Measurements from ENCODE around the gene MAGEB3. TPM values are rescaled to one million over a fixed set of nuclear protein-coding genes. Genes with fewer than 3 reads are reported as not detected.

Gene MAGEB3
- total RNA-seq, 2 donors from 2014 or later: not detected

- no peak overlapping the region for H3K27ac ChIP-seq
- H3K36me3 ChIP-seq: no peaks in the 10 kb centered on the region
- no peaks in the 10 kb centered on the region for H3K9me3 ChIP-seq
- no peaks in the 10 kb centered on the region for H3K4me1 ChIP-seq (ENCODE audit: control insufficient read depth in 1 of 2, low read depth in 2 of 2)
- no peaks in the 10 kb centered on the region for H3K27me3 ChIP-seq (replicated peaks; ENCODE audit: insufficient read depth)
- TF ChIP-seq CTCF (IDR thresholded peaks at IDR 0.05): no peak
- ATAC-seq (ENCODE audit: insufficient number of reproducible peaks, low FRiP score, low read depth): no peak
- DNase-seq (ENCODE audit: low spot score): no peak
- H3K4me3 ChIP-seq: no peak overlapping the region
These were observed 18.4 kb downstream of the MAGEB3 start for GRCh38 chrX:30248854-30249253.

GRCh38 chrX:30253257-30253656, 22.8 kb downstream of the MAGEB3 start:
- TF ChIP-seq CTCF (IDR thresholded peaks at IDR 0.05): no peak
- Histone ChIP-seq H3K27ac (no peak overlapping the region), H3K4me1 (ENCODE audit: control insufficient read depth in 1 of 2, low read depth in 2 of 2) (no peaks in the 10 kb centered on the region), H3K27me3 (replicated peaks; ENCODE audit: insufficient read depth) (no peaks in the 10 kb centered on the region), H3K9me3 (no peaks in the 10 kb centered on the region), H3K36me3 (no peaks in the 10 kb centered on the region), H3K4me3 (no peak overlapping the region)
- DNase-seq (ENCODE audit: low spot score): no peak
- ATAC-seq (ENCODE audit: insufficient number of reproducible peaks, low FRiP score, low read depth): no peak

- ATAC-seq (ENCODE audit: insufficient number of reproducible peaks, low FRiP score, low read depth) (no peak), DNase-seq (ENCODE audit: low spot score) (no peak)
- no peaks in the 10 kb centered on the region for H3K4me1 ChIP-seq (ENCODE audit: control insufficient read depth in 1 of 2, low read depth in 2 of 2)
- TF ChIP-seq CTCF (IDR thresholded peaks at IDR 0.05): no peak
- no peak overlapping the region for H3K4me3 ChIP-seq
- no peaks in the 10 kb centered on the region for H3K36me3 ChIP-seq
- H3K9me3 ChIP-seq: no peaks in the 10 kb centered on the region
- H3K27ac ChIP-seq: no peak overlapping the region
- no peaks in the 10 kb centered on the region for H3K27me3 ChIP-seq (replicated peaks; ENCODE audit: insufficient read depth)
These were observed 29.5 kb downstream of the MAGEB3 start for GRCh38 chrX:30259927-30260326.

DNA sequence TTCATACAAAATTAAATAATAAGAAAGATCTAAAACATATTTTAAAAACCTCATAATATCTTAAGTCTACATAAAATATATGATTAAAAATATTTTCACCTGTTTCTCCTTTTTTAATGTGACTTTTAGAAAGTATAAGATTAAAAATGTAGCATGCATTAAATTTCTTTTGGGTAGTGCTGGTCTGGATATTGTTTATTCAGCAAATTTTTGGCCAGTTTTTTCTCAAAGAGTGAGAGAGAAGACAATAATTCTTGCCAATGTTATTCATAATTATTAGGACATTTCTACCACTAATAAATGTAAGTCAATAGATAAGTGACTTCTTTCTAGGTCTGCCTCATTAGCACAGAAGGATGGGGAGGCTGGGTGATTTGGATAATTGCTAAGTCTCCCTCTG, 30.6 kb downstream of the MAGEB3 start:
- no peaks in the 10 kb centered on the region for H3K9me3 ChIP-seq
- no peak for TF ChIP-seq CTCF (IDR thresholded peaks at IDR 0.05)
- no peak overlapping the region for H3K27ac ChIP-seq
- DNase-seq (ENCODE audit: low spot score) (no peak), ATAC-seq (ENCODE audit: insufficient number of reproducible peaks, low FRiP score, low read depth) (no peak)
- H3K4me1 ChIP-seq (ENCODE audit: control insufficient read depth in 1 of 2, low read depth in 2 of 2): no peaks in the 10 kb centered on the region
- no peak overlapping the region for H3K4me3 ChIP-seq
- no peaks in the 10 kb centered on the region for H3K27me3 ChIP-seq (replicated peaks; ENCODE audit: insufficient read depth)
- H3K36me3 ChIP-seq: no peaks in the 10 kb centered on the region

- H3K9me3 ChIP-seq: no peaks in the 10 kb centered on the region
- no peak for TF ChIP-seq CTCF (IDR thresholded peaks at IDR 0.05)
- no peaks in the 10 kb centered on the region for H3K27me3 ChIP-seq (replicated peaks; ENCODE audit: insufficient read depth)
- no peak for ATAC-seq (ENCODE audit: insufficient number of reproducible peaks, low FRiP score, low read depth)
- no peaks in the 10 kb centered on the region for H3K4me1 ChIP-seq (ENCODE audit: control insufficient read depth in 1 of 2, low read depth in 2 of 2)
- DNase-seq (ENCODE audit: low spot score): no peak
- H3K4me3 ChIP-seq: no peak overlapping the region
- H3K36me3 ChIP-seq: no peaks in the 10 kb centered on the region
- H3K27ac ChIP-seq: no peak overlapping the region
These were observed 32.3 kb downstream of the MAGEB3 start for GRCh38 chrX:30262763-30263162.

All from thoracic aorta (tissue), 2 donors.